NCI-H748 treated with DMSO at 0.1 percent for 48 hours (cell line): ENCODE results near the gene RANBP17.
"Not testable (repeated sequence)": the region's sequence is repeated elsewhere in the genome, so short reads cannot be mapped to it uniquely, and the experiment has no call there.

Experiments used
- DNase-seq: peaks from one replicate; lab custom pipeline; 2025; lab: John Stamatoyannopoulos, UW

Gene RANBP17

DNA sequence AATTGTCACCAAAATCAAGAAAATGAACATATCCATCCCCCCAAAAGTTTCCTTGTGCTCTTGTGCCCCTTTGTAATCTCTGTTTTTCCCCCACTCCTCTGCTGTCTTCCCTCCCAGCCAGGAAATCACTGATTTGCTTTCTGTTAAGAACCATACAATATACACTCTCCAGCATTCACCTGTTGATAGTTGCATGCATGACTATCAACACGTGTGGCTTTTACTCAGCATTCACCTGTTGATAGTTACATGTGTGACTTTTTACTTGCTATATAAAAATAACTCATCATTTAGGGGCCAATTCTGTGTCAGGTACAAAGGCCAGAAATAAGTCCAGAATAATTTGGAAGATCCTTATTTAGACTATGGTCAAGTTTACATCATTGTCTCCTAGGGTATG is 6.0 kb downstream of the RANBP17 start:
- DNase-seq = no peak

DNA sequence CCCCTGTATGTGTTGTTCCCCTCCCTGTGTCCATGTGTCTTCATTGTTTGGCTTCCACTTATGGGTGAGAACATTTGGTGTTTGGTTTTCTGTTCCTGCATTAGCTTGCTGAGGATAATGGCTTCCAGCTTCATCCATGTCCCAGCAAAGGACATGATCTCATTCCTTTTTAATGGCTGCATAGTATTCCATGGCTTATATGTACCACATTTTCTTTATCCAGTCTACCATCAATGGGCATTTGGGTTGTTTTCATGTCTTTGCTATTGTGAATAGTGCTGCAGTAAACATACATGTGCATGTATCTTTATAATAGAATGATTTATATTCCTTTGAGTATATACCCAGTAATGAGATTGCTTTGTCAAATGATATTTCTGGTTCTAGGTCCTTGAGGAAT is 8.6 kb downstream of the RANBP17 start:
- DNase-seq = not testable (repeated sequence)

DNA sequence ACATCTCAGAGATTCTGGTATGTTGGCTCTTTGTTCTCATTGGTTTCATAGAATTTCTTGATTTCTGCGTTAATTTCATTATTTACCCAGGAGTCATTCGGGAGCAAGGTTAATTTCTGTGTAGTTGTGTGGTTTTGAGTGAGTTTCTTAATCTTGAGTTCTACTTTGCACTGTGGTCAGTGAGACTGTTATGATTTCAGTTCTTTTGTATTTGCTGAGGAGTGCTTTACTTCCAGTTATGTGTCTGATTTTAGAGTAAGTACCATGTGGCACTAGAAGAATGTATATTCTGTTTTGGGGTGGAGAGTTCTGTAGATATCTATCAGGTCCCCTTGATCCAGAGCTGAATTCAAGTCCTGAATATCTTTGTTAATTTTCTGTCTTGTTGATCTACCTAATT is 12.2 kb downstream of the RANBP17 start:
- no peak for DNase-seq

DNA sequence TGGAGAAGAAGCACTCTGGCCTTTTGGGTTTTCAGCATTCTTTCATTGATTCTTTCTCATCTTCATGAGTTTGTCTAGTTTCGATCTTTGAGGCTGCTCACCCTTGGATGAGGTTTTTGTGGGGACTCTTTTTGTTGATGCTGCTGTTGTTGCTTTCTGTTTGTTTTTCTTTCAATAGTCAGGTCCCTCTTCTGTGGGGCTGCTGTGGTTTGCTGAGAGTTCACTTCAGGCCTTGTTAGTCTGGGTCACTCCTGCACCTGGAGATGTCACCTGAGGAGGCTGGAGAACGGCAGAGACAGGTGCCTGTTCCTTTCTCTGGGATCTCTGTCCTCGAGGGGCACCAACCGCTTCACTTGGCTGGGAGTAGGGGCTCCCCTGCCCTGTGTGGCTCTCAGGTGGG is 14.0 kb downstream of the RANBP17 start:
- DNase-seq = no peak

DNA sequence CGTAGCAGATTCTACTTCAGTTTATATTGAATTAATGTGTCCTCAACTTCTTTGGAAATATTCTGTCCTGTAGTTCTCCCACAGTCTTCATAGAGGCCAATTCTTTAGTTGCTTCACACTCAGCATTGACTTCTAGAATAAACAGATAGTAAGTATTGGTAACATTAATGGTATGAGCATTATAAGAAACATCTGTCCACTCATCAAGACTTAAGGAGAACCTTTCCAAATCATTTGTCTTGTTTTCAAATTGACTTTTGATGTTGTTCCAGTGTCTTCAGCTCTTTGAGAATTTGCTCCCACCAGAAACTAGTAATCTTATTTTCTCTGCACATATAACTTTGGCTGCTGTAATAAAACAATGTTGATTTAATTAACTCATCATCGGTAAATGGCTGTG is 18.3 kb downstream of the RANBP17 start:
- no peak for DNase-seq

DNA sequence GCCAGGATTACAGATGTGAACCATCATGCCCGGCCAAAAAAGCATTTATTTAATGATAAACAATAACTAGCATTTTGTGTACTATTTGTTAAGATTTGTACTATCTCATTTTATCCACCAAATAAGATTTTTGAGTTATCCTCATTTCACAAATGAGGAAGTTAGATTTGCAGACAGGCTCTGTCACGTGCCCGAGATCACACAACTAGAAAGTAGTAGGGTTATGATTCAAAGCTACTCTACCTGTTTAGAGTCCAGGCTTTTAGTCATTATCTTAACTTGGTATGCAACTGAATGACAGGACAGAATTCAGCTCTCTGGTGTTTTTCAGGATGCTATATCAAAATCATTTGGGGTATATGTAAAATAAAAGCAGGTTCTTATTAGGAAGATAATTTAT is 20.5 kb downstream of the RANBP17 start:
- DNase-seq = no peak

DNA sequence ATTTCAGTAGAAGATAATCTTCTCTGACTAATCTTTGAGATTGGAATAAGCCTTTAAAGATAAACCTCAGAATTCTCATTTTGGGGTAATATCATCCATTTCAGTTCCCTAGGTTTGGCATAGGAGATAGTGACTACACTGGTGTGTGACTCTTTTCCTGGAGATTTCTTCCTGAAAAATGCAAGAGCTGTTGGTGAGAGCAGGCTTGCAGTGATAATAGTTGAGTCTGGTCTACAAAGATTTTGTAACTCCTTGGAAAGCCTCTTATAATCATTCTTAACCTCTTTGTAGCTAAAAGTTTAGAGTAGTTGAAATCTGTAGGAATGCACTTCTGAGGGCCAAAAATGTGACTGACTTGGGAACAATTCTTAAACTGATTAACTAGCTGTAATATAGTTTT is 23.4 kb downstream of the RANBP17 start:
- no peak for DNase-seq

DNA sequence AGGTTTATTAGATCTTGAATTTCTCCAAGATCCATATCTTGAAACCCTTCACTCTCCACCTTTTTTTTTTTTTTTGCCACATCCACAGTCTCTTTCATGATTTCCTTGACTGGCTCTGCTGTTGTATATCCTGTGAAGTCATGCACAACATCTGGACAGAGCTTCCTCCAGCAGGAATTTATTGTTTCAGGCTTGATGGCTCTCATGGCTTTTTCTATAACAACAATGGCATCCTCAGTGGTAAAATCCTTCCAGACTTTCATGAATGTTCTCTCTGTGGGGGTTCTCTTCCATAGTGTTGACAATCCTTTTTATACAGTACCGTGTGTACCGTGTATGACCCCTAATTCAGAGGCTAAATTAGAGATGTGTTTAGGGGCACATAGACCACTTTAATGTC is 24.0 kb downstream of the RANBP17 start:
- DNase-seq = no peak

DNA sequence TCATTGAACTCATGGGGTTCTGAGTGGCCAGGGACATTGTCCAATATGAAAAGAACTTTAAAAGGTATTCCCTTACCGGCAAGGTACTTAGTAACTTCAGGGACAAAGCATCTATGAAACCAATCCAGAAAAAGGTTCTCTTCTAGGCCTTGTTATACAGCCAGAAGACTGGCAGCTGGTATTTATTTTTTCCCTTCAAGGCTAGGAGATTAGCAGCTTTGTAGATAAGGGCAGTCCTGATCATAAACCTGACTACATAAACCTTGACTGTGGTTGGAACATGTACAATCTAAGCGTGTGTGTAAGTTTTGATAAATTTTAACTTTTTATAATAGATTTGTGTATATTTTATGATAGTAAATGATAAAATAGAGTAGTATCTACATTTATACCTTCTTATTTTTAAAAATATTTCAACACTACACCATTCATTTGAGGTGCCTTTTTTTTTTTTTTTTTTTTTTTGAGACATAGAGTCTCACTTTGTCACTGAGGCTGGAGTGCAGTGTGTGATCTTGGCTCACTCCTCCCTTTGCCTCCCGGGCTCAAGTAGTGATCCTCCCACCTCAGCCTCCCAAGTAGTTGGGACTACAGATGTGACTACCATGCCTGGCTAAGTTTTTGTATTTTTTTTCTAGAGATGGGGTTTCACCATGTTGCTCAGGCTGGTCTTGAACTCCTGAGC is 24.5 kb downstream of the RANBP17 start:
- DNase-seq = no peak

DNA sequence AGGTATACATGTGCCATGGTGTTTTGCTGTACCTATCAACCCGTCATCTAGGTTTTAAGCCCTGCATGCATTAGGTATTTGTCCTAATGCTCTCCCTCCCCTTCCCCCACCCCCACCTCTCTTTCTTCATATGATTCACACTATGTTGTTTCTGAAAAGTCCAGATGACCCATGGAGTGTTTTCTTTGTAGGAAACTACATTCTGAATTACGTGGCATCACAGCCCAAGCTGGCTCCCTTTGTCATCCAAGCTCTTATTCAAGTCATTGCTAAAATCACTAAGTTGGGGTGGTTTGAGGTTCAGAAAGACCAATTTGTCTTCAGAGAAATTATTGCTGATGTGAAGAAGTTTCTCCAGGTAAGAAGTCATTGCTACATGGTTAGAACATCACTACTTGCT is 30.4 kb downstream of the RANBP17 start:
- no peak for DNase-seq

DNA sequence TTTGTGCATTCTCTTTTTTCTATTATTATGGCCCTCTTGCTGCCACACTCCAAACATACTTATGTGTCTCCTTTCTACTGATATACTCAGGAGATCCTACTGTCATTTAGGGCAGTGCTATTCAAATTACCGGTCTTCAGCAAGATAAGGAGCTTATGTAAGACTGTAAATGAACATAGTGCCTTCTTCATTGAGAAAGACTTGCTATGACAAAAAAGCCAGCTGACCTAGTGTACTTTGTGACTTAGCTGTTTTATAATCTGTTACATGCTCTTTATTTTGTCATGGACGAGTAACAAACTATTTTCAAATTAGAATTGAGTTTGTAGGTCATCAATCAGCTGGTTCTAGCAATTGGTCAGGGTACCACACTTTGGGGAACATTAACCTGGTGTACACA is 32.8 kb downstream of the RANBP17 start:
- DNase-seq = no peak

DNA sequence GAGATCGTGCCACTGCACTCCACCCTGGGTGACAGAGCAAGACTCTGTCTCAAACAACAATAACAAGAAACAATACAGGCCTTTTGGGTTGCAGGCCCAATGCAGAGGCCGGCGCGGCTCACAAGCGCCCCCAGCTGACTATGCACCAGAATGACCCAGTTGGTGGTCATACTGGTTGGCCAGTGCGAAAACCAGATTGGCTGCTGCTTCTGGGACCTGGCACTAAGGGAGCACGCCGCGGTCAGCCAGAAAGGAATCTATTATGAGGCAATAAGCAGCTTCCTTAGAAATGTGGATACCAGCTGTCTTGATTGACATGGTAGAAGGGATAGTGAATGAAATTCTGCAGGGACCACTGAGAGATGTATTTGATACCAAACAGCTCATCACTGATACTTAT is 35.0 kb downstream of the RANBP17 start:
- DNase-seq = no peak

DNA sequence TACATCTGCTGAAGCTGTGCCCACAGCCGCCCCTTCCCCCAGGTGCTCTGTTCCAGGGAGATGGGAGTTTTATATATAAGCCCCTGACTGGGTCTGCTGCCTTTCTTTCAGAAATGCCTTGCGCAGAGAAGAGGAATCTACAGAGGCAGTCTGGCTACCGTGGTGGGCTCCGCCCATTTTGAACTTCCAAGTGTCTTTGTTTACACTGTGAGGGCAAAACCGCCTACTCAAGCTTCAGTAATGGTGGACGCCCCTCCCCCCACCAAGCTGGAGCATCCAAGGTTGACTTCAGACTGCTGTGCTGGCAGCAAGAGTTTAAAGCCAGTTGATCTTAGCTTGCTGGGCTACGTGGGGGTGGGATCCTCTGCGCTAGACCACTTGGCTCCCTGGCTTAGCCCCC is 41.3 kb downstream of the RANBP17 start:
- DNase-seq = no peak

DNA sequence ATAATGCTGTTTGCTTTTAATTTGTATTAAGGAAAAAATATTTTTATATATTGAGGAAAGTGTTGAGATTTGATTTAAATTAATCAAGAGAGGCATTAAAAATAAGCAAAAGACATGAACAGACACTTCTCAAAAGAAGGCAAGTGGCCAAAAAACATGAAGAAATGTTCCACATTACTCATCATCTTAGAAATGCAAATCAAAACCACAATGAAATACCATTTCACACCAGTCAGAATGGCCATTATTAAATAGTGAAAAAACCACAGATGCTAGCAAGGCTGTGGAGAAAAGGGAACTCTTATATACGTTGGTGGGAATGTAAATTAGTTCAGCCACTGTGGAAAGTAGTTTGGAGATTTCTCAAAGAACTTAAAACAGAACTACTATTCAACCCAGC is 45.9 kb downstream of the RANBP17 start:
- DNase-seq = no peak

DNA sequence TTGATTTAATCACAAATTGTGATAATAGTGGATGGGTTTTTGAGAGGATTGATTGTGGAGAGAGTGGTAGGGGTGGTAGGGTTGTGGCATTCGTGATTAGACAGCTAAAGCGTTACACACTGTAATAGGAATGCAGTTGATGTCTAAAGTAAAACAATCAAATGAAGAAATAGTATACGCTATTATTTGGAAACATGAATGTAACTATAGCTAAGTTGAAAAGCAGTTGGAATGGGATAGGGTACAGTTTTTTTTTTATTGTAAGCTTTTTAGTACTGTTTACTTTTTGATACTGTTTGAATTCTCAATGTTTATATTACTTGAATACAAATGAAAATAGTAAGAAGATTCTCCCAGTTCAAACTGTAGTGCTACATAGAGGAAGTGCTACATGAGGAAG is 51.8 kb downstream of the RANBP17 start:
- no peak for DNase-seq

DNA sequence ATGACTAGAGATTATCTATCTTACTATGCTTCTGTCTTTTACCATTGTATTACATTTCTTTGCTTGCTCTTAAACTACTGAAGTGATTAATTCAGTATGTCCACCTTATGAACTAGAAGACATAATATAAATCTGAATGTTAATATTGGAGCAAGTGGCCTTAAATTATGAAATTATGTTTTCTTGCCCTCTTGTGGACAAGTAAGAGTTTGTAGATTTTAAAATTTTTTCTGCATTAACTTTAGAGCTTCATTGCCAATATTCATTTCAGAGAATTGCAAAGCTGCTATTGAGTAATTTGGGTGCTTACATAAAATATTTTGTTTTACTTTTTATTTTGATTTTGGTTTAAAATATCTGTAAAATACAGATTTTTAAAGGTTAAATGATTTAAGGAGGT is 55.3 kb downstream of the RANBP17 start:
- DNase-seq = no peak

DNA sequence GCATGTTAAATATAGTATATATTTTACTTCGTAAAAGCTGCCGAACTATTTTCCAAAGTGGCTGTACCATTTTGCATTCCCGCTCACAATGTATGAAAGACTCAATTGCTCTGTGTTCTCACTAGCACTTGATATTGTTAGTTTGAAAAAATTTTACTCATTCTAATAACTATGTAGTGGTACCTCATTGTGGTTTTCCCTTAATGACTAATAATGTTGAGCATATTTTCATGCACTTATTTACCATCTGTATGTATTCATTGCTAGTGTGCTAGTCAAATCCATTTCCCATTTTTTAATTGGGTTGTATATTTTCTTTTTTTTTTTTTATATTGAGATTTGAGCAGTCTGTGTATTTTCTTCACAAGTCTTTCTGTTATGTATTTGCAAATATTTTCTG is 58.4 kb downstream of the RANBP17 start:
- DNase-seq = no peak

DNA sequence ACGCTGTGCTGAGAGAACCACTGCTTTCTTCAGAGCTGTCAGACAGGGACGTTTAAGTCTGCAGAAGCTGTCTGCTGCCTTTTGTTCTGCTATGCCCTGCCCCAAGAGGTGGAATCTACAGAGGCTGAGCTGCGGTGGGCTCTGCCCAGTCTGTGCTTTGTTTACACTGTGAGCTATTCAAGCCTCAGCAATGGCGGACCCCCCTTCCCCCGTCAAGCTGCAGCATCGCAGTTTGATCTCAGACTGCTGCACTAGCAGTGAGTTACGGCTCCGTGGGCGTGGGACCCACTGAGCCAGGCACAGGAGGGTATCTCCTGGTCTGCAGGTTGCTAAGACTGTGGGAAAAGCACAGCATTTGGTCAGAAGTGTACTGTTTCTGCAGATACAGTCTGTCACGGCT is 60.5 kb downstream of the RANBP17 start:
- DNase-seq = not testable (repeated sequence)

DNA sequence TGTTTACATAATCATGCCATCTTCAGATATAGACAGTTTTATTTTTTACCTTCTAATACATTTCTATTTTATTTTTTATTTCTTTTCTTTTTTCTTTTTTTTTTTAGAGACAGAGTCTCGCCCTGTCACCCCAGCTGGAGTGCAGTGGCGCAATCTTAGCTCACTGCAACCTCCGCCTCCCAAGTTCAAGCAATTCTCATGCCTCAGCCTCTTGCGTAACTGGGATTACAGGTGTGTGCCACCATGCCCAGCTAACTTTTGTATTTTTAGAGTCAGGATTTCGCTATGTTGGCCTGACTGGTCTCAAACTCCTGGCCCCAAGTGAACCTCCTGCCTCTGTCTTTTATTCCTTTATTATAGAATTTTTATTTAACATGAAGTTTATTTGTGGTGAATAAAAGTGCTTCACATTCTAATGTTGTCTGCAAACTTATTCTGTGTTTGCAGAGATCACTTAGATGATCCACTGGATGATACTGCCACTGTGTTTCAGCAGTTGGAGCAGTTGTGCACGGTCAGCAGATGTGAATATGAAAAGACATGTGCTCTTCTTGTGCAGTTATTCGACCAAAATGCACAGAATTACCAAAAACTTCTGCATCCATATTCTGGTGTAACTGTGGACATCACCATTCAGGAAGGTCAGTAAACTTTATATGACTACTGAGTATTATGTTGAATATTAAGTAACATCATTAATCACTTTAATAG is 62.2 kb downstream of the RANBP17 start:
- DNase-seq = no peak

DNA sequence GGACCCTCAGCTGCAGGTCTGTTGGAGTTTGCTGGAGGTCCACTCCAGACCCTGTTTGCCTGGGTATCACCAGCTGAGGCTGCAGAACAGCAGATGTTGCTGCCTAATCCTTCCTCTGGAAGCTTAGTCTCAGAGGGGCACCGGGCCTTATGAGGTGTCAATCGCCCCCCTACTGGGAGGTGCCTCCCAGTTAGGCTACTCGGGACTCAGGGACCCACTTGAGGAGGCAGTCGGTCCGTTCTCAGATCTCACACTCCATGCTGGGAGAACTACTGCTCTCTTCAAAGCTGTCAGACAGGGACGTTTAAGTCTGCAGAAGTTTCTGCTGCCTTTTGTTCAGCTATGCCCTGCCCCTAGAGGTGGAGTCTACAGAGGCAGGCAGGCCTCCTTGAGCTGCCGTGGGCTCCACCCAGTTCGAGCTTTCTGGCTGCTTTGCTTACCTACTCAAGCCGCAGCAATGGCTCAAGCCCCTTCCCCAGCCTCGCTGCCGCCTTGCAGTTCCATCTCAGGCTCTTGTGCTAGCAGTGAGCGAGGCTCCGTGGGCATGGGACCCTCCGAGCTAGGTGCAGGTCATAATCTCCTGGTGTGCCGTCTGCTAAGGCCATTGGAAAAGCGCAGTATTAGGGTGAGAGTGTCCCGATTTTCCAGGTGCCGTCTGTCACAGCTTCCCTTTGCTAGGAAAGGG is 73.9 kb downstream of the RANBP17 start:
- DNase-seq = not testable (repeated sequence)

DNA sequence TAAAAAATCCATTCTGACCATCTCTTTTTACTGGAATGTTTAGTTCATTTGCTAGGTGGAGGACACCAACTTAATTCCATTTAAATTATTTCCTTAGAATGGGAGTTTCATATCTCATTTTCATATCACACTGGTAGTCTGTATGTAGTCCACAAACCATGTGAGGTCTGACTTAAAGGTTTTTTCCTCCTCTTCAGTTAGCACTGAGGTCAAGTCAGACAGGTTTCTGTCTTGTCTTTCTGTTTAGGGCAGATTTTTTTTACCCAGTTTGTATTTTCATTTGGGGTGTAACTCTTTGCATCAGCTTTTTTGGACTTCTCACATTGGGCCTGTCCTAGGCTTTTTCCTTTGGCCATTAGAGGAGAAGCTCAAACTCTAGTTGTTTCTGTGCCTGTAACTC is 75.3 kb downstream of the RANBP17 start:
- DNase-seq = no peak

DNA sequence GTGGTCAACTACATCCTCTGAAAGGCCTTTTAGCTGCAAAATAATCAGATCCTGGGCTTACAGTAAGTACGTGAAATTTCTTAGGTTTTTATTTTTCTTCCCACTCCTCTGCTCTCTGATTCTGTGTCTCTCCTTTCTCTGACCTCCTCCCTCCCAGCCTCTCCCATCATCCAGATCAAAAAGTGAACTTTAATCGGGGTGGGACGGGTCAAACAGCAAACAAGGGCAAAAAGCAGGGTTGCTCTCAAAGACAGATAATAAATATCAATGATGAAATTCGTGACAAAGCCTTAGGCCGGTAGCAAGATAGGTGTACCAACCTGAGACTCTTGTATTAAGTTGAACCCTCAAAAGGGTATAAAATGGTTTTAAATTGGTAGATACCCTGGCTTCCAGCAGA is 76.1 kb downstream of the RANBP17 start:
- DNase-seq = no peak

DNA sequence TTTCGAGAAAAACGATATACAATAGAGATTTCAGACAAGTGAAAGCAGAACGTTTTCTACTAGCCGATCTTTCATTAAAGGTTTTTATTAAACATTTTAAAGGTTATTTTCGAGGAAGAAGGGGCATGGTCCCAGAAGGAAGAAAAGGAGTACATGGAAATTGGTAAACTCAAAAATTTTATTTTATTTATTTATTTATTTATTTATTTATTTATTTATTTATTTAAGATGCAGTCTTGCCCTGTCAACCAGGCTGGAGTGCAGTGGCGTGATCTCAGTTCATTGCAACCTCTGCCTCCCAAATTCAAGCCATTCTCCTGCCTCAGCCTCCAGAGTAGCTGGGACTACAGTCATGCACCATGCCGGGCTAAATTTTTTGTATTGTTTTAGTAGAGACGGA is 77.4 kb downstream of the RANBP17 start:
- DNase-seq = no peak
